HEK293 (cell line): Measurements from ENCODE around the gene CRX.

ENCODE experiments used
- CTCF ChIA-PET: fragments of 350-600 bp; formaldehyde crosslinking; extraction: SDS; loops from one replicate; lab custom pipeline; 2021; ENCODE audit warnings: antibody characterized with exemption; lab: Yijun Ruan, JAX
- POLR2A ChIA-PET: fragments of 300-600 bp; formaldehyde crosslinking; extraction: SDS; loops from one replicate; lab custom pipeline; 2020; ENCODE audit warnings: antibody characterized with exemption, inconsistent platforms; lab: Yijun Ruan, JAX
- H3K27ac ChIP-seq: fragments of 200-500 bp; sonication (Bioruptor generic); 2 replicates; pipeline ENCODE4 v1.5.1; 2014; ENCODE audit warnings: low read depth, low read length, control low read depth, inconsistent platforms; ENCODE audit errors: extremely low read depth
- H3K36me3 ChIP-seq, 2 experiments: fragments of 200-500 bp in 1 of 2; sonication (Bioruptor generic) in 1 of 2; 1 replicate in 1 of 2; 2 replicates in 1 of 2; pipeline ENCODE4 v1.5.1; 2014 to 2017; ENCODE audit warnings: inconsistent platforms in 2 of 2, low read length in 2 of 2; ENCODE audit not compliant: control insufficient read depth in 2 of 2, insufficient read depth in 1 of 2
- H3K4me1 ChIP-seq: fragments of 200-500 bp; sonication (Bioruptor generic); 2 replicates; pipeline ENCODE4 v1.5.1; 2014; ENCODE audit warnings: mild to moderate bottlenecking, low read length, inconsistent platforms; ENCODE audit not compliant: control insufficient read depth, insufficient read depth
- H3K4me3 ChIP-seq: 2 replicates; pipeline ENCODE4 v1.5.1; 2011; ENCODE audit warnings: low read depth, mild to moderate bottlenecking, control low read depth, low read length, moderate library complexity
- H3K9me3 ChIP-seq: fragments of 200-500 bp; sonication (Bioruptor generic); 2 replicates; pipeline ENCODE4 v1.5.1; 2014; ENCODE audit warnings: low read depth, low read length, inconsistent platforms; ENCODE audit not compliant: control insufficient read depth, insufficient read depth
- BCL11A ChIP-seq: fragments of 450-650 bp; formaldehyde crosslinking; IDR thresholded peaks from 2 replicates; pipeline ENCODE4 v1.5.1; 2016; ENCODE audit warnings: low read depth, missing biosample characterization, missing genetic modification characterization
- PRDM10 ChIP-seq: fragments of 450-650 bp; formaldehyde crosslinking; IDR thresholded peaks from 2 replicates; pipeline ENCODE4 v1.5.1; 2016; ENCODE audit warnings: missing biosample characterization, missing genetic modification characterization
- REST ChIP-seq: fragments of 450-650 bp; formaldehyde crosslinking; IDR thresholded peaks from 2 replicates; pipeline ENCODE4 v1.5.1; 2016; ENCODE audit warnings: missing biosample characterization, missing genetic modification characterization
- YY2 ChIP-seq: fragments of 450-650 bp; formaldehyde crosslinking; IDR thresholded peaks from 2 replicates; pipeline ENCODE4 v1.5.1; 2016; ENCODE audit warnings: missing biosample characterization, missing genetic modification characterization
- ZBTB1 ChIP-seq: fragments of 450-650 bp; formaldehyde crosslinking; IDR thresholded peaks from 2 replicates; pipeline ENCODE4 v1.5.1; 2016; ENCODE audit warnings: missing biosample characterization, missing genetic modification characterization
- ZNF138 ChIP-seq: fragments of 450-650 bp; formaldehyde crosslinking; IDR thresholded peaks from 2 replicates; pipeline ENCODE4 v1.5.1; 2016; ENCODE audit warnings: missing biosample characterization, missing genetic modification characterization, borderline replicate concordance
- ZNF146 ChIP-seq: fragments of 450-650 bp; formaldehyde crosslinking; IDR thresholded peaks from 2 replicates; pipeline ENCODE4 v1.5.1; 2016; ENCODE audit warnings: missing biosample characterization, missing genetic modification characterization
- ZNF2 ChIP-seq: fragments of 450-650 bp; formaldehyde crosslinking; IDR thresholded peaks from 2 replicates; pipeline ENCODE4 v1.5.1; 2016; ENCODE audit warnings: missing biosample characterization, missing genetic modification characterization
- ZNF37A ChIP-seq: fragments of 450-650 bp; IDR thresholded peaks from 2 replicates; pipeline ENCODE4 v1.5.1; 2018; ENCODE audit warnings: missing biosample characterization, missing genetic modification characterization
- ZNF501 ChIP-seq: fragments of 450-650 bp; formaldehyde crosslinking; IDR thresholded peaks from 2 replicates; pipeline ENCODE4 v1.5.1; 2016; ENCODE audit warnings: missing biosample characterization, missing genetic modification characterization
- ZNF548 ChIP-seq: fragments of 450-650 bp; formaldehyde crosslinking; IDR thresholded peaks from 2 replicates; pipeline ENCODE4 v1.5.1; 2016; ENCODE audit warnings: missing biosample characterization, missing genetic modification characterization
- ZNF580 ChIP-seq: fragments of 450-650 bp; formaldehyde crosslinking; IDR thresholded peaks from 2 replicates; pipeline ENCODE4 v1.5.1; 2016; ENCODE audit warnings: missing biosample characterization, missing genetic modification characterization
- ZNF610 ChIP-seq: fragments of 450-650 bp; formaldehyde crosslinking; IDR thresholded peaks from 2 replicates; pipeline ENCODE4 v1.5.1; 2016; ENCODE audit warnings: missing biosample characterization, missing genetic modification characterization, borderline replicate concordance
- ZNF639 ChIP-seq: fragments of 450-650 bp; formaldehyde crosslinking; IDR thresholded peaks from 2 replicates; pipeline ENCODE4 v1.5.1; 2016; ENCODE audit warnings: missing biosample characterization, missing genetic modification characterization
- ZNF664 ChIP-seq: fragments of 450-650 bp; formaldehyde crosslinking; IDR thresholded peaks from 2 replicates; pipeline ENCODE4 v1.5.1; 2016; ENCODE audit warnings: missing biosample characterization, missing genetic modification characterization
- ZSCAN5A ChIP-seq: fragments of 450-650 bp; formaldehyde crosslinking; IDR thresholded peaks from 2 replicates; pipeline ENCODE4 v1.5.1; 2016; ENCODE audit warnings: missing biosample characterization, missing genetic modification characterization

CRX gene

GRCh38 chr19:47826800-47827199, 5.1 kb downstream of the CRX start:
- H3K9me3 ChIP-seq, result no peaks in the 10 kb centered on the region
- ChIA-PET POLR2A (interaction anchor here (0.6 kb wide), 1 partner anchor 38 kb away, joined by 3 read pairs; no protein-coding TSS in a partner anchor), CTCF (interaction anchor here (0.5 to 3.2 kb wide), 4 partner anchors 12 to 42 kb away, joined by 3 to 10 read pairs (median 4); no protein-coding TSS in a partner anchor)
- TF ChIP-seq REST (tag by site-specific recombination) (no peak), ZNF501 (tag by site-specific recombination) (no peak), ZNF138 (tag by site-specific recombination) (no peak), ZNF610 (tag by site-specific recombination) (no peak), ZNF2 (tag by site-specific recombination) (no peak), ZNF37A (tag by site-specific recombination) (no peak), ZNF580 (no peak), ZNF146 (no peak), ZSCAN5A (tag by site-specific recombination) (no peak), PRDM10 (tag by site-specific recombination) (no peak), YY2 (tag by site-specific recombination) (no peak), ZBTB1 (no peak), ZNF548 (tag by site-specific recombination) (no peak), BCL11A (tag by site-specific recombination) (no peak)
- no peaks in the 10 kb centered on the region for H3K36me3 ChIP-seq
- no peaks in the 10 kb centered on the region for H3K4me1 ChIP-seq
- no peak overlapping the region for H3K4me3 ChIP-seq
- no peak overlapping the region for H3K27ac ChIP-seq

GRCh38 chr19:47832723-47833122, 11.0 kb downstream of the CRX start:
- no peak overlapping the region for H3K27ac ChIP-seq
- no peaks in the 10 kb centered on the region for H3K36me3 ChIP-seq
- H3K4me3 ChIP-seq, result no peak overlapping the region
- no peaks in the 10 kb centered on the region for H3K9me3 ChIP-seq
- H3K4me1 ChIP-seq, result no peaks in the 10 kb centered on the region
- CTCF ChIA-PET, result no interaction called here
- POLR2A ChIA-PET, result no interaction called here
- TF ChIP-seq ZNF664, result no peak
- no peak for TF ChIP-seq ZNF639 (tag by site-specific recombination)
